Hepatocyte (in vitro differentiated cells): ENCODE measurements around the gene GARIN6. TPM values are rescaled to one million over a fixed set of nuclear protein-coding genes. Genes with fewer than 3 reads are reported as not detected.
"Not testable (repeated sequence)": the region's sequence is repeated elsewhere in the genome, so short reads cannot be mapped to it uniquely, and the experiment has no call there.

ENCODE experiments used
- DNase-seq: peaks from one replicate; pipeline ENCODE4 v3.0.0-alpha.2; 2016; ENCODE audit warnings: low spot score
- H2AFZ ChIP-seq: fragments of 200-600 bp; sonication (generic); 2 replicates; pipeline ENCODE4 v1.6.0; 2016; ENCODE audit warnings: antibody characterized with exemption, mild to moderate bottlenecking
- H3K27ac ChIP-seq: fragments of 200-600 bp; sonication (generic); 2 replicates; pipeline ENCODE4 v1.5.1; 2016; ENCODE audit warnings: mild to moderate bottlenecking
- H3K27me3 ChIP-seq: fragments of 200-600 bp; sonication (generic); 2 replicates; pipeline ENCODE4 v1.6.1; 2016
- H3K36me3 ChIP-seq: fragments of 200-600 bp; sonication (generic); replicated peaks from 2 replicates; pipeline ENCODE4 v1.5.1; 2016; ENCODE audit warnings: low read depth; ENCODE audit not compliant: insufficient read depth
- H3K4me1 ChIP-seq: fragments of 200-600 bp; sonication (generic); 2 replicates; pipeline ENCODE4 v1.5.1; 2016; ENCODE audit warnings: mild to moderate bottlenecking, moderate library complexity; ENCODE audit not compliant: insufficient read depth
- H3K4me2 ChIP-seq: fragments of 200-600 bp; sonication (generic); 2 replicates; pipeline ENCODE4 v1.6.0; 2016
- H3K4me3 ChIP-seq: fragments of 200-600 bp; sonication (generic); 2 replicates; pipeline ENCODE4 v1.5.1; 2016; ENCODE audit warnings: mild to moderate bottlenecking
- H3K79me2 ChIP-seq: fragments of 200-600 bp; sonication (generic); 2 replicates; pipeline ENCODE4 v1.6.0; 2017; ENCODE audit warnings: mild to moderate bottlenecking
- H3K9me2 ChIP-seq: fragments of 200-600 bp; sonication (generic); replicated peaks from 2 replicates; pipeline ENCODE4 v1.6.0; 2017; ENCODE audit warnings: mild to moderate bottlenecking; ENCODE audit not compliant: insufficient read depth
- H3K9me3 ChIP-seq: fragments of 200-600 bp; sonication (generic); 2 replicates; pipeline ENCODE4 v1.5.1; 2016; ENCODE audit warnings: low read depth, mild to moderate bottlenecking
- H4K20me1 ChIP-seq: fragments of 200-600 bp; sonication (generic); 2 replicates; pipeline ENCODE4 v1.6.0; 2016; ENCODE audit warnings: mild to moderate bottlenecking; ENCODE audit not compliant: insufficient read depth, poor library complexity, severe bottlenecking
- EZH2 ChIP-seq: fragments of 200-600 bp; sonication (generic); IDR thresholded peaks from 2 replicates; pipeline ENCODE4 v1.6.1; 2016; ENCODE audit warnings: antibody characterized with exemption, mild to moderate bottlenecking, borderline replicate concordance
- EZH2phosphoT487 ChIP-seq: fragments of 200-600 bp; sonication (generic); IDR thresholded peaks from one replicate; pipeline ENCODE4 v1.6.1; 2018; ENCODE audit warnings: antibody characterized with exemption, mild to moderate bottlenecking, low read depth, moderate library complexity; ENCODE audit not compliant: unreplicated experiment, severe bottlenecking
- WGBS: methylation state at CpG from one replicate; pipeline ENCODE4 v1.1.6; 2016; ENCODE audit warnings: low lambda C conversion rate; ENCODE audit errors: missing lambda C conversion rate; 5-methylcytosine and 5-hydroxymethylcytosine counted together
- polyA plus RNA-seq: library from polyadenylated mRNA; unstranded; fragments of >200 nt; fragmentation: Nextera tagmentation; extraction: Ambion mirVana; gene quantifications from 2 replicates; pipeline ENCODE4 v1.2.1, GENCODE V29; 2016
- total RNA-seq: library from RNA; depleted of rRNA; stranded (reverse); fragments of >200 nt; gene quantifications from 2 replicates; pipeline ENCODE4 v1.2.3, GENCODE V29; 2014
- TF ChIP-seq, protein P1 (sequence below): fragments of 200-600 bp; sonication (generic); IDR thresholded peaks from 2 replicates; pipeline ENCODE4 v1.5.1; 2016; ENCODE audit warnings: antibody characterized with exemption, mild to moderate bottlenecking; ENCODE audit not compliant: poor library complexity

The GARIN6 gene
- total and polyA plus RNA-seq, 2 experiments from 2014 or later: not detected

GRCh38 chr12:99619389-99620158, 28.0 kb upstream of the GARIN6 start:
- H3K4me2 ChIP-seq: no peak overlapping the region
- TF ChIP-seq, protein P1, sequence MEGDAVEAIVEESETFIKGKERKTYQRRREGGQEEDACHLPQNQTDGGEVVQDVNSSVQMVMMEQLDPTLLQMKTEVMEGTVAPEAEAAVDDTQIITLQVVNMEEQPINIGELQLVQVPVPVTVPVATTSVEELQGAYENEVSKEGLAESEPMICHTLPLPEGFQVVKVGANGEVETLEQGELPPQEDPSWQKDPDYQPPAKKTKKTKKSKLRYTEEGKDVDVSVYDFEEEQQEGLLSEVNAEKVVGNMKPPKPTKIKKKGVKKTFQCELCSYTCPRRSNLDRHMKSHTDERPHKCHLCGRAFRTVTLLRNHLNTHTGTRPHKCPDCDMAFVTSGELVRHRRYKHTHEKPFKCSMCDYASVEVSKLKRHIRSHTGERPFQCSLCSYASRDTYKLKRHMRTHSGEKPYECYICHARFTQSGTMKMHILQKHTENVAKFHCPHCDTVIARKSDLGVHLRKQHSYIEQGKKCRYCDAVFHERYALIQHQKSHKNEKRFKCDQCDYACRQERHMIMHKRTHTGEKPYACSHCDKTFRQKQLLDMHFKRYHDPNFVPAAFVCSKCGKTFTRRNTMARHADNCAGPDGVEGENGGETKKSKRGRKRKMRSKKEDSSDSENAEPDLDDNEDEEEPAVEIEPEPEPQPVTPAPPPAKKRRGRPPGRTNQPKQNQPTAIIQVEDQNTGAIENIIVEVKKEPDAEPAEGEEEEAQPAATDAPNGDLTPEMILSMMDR: peak; percentile 44
- TF ChIP-seq EZH2 (no peak), EZH2phosphoT487 (no peak)
- no peaks in the 10 kb centered on the region for H3K79me2 ChIP-seq
- no peaks in the 10 kb centered on the region for H3K36me3 ChIP-seq
- H3K4me3 ChIP-seq: no peak overlapping the region
- no peaks in the 10 kb centered on the region for H3K9me3 ChIP-seq
- DNase-seq: peak; percentile 33
- no peaks in the 10 kb centered on the region for H3K4me1 ChIP-seq
- no peaks in the 10 kb centered on the region for H3K27me3 ChIP-seq
- no peaks in the 10 kb centered on the region for H4K20me1 ChIP-seq
- WGBS: 66% methylated on average over 7 of the region's 7 CpGs
- no peak overlapping the region for H3K27ac ChIP-seq
- H2AFZ ChIP-seq: no peak overlapping the region
- H3K9me2 ChIP-seq: no peaks in the 10 kb centered on the region

DNA sequence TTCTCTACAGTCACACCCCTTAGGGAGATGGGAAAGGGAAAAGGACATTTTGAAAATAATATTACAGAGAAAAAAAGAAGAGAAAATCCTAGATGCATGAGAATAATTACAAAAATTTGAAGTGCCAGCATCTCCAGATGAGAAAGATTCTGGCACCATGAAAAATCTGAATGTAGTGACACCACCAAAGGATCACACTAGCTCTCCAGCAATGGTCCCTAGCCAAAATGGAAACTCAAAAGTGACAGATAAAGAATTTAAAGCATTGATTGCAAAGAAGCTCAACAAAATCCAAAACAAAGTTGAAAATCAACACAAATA, 27.4 kb upstream of the GARIN6 start:
- no peak overlapping the region for H3K4me3 ChIP-seq
- TF ChIP-seq EZH2 (no peak), EZH2phosphoT487 (no peak)
- TF ChIP-seq, protein P1: no peak
- no peaks in the 10 kb centered on the region for H3K4me1 ChIP-seq
- H3K9me3 ChIP-seq: no peaks in the 10 kb centered on the region
- no peaks in the 10 kb centered on the region for H3K36me3 ChIP-seq
- no peaks in the 10 kb centered on the region for H3K79me2 ChIP-seq
- no peak overlapping the region for H3K27ac ChIP-seq
- no peak overlapping the region for H3K4me2 ChIP-seq
- H3K27me3 ChIP-seq: no peaks in the 10 kb centered on the region
- H2AFZ ChIP-seq: no peak overlapping the region
- DNase-seq: no peak
- no peaks in the 10 kb centered on the region for H4K20me1 ChIP-seq
- no peaks in the 10 kb centered on the region for H3K9me2 ChIP-seq

- not testable (repeated sequence) for H4K20me1 ChIP-seq, H3K9me2 ChIP-seq, H3K27ac ChIP-seq, H2AFZ ChIP-seq, H3K27me3 ChIP-seq, H3K79me2 ChIP-seq, DNase-seq, H3K36me3 ChIP-seq, H3K4me3 ChIP-seq, H3K4me1 ChIP-seq, H3K9me3 ChIP-seq, H3K4me2 ChIP-seq
- 88% methylated on average over 2 of the region's 2 CpGs for WGBS
Observed at GRCh38 chr12:99624591-99624990, 23.0 kb upstream of the GARIN6 start.

DNA sequence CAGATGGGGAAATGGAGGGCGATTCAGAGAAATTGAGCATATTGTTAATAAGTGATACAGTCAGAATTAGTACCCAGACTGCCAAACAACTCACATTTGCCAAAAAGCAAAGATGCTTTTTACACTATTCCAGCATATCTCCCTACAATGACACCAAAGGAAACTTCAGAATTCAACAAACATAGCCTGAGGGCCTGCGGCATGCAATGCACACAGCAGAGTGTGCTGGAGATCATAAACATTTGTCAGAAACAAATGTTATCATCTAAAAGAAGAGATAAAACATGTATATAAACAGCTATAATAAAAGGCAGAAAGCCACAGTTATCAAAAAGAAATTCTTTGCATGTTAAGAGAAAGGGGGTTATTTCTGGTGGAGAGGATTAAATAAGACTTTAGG, 20.1 kb upstream of the GARIN6 start:
- Histone ChIP-seq H3K4me2 (no peak overlapping the region), H2AFZ (no peak overlapping the region), H3K79me2 (no peaks in the 10 kb centered on the region), H3K4me1 (no peaks in the 10 kb centered on the region), H3K9me2 (no peaks in the 10 kb centered on the region), H3K27me3 (no peaks in the 10 kb centered on the region), H3K36me3 (no peaks in the 10 kb centered on the region), H3K9me3 (no peaks in the 10 kb centered on the region), H3K27ac (no peak overlapping the region), H3K4me3 (no peak overlapping the region), H4K20me1 (no peaks in the 10 kb centered on the region)
- 68% methylated on average over 2 of the region's 2 CpGs for WGBS
- DNase-seq: no peak
- TF ChIP-seq, protein P1: no peak
- no peak for TF ChIP-seq EZH2
- TF ChIP-seq EZH2phosphoT487: no peak
